IPS-20b (cell line): ENCODE measurements around the gene LINC00305.

Source experiments
- H3K27ac ChIP-seq: one replicate; pipeline ENCODE4 v1.5.1; 2013; ENCODE audit warnings: low read length
- H3K27me3 ChIP-seq: 2 replicates; pipeline ENCODE4 v1.6.1; 2013; ENCODE audit warnings: mild to moderate bottlenecking, low read length, inconsistent platforms; ENCODE audit not compliant: insufficient read depth
- H3K36me3 ChIP-seq: 2 replicates; pipeline ENCODE4 v1.6.1; 2013; ENCODE audit warnings: low read depth, mild to moderate bottlenecking, inconsistent platforms, low read length, moderate library complexity; ENCODE audit not compliant: insufficient read depth
- H3K4me1 ChIP-seq: 2 replicates; pipeline ENCODE4 v1.6.1; 2013; ENCODE audit warnings: mild to moderate bottlenecking, control low read depth, inconsistent platforms, low read length, moderate library complexity; ENCODE audit not compliant: insufficient read depth
- H3K4me3 ChIP-seq: 2 replicates; pipeline ENCODE4 v1.5.1; 2013; ENCODE audit warnings: mild to moderate bottlenecking, low read length, inconsistent platforms
- H3K9ac ChIP-seq: 2 replicates; pipeline ENCODE4 v1.6.1; 2013; ENCODE audit warnings: low read depth, mild to moderate bottlenecking, inconsistent platforms, low read length, moderate library complexity
- H3K9me3 ChIP-seq: 2 replicates; pipeline ENCODE4 v1.6.1; 2013; ENCODE audit warnings: mild to moderate bottlenecking, low read depth, low read length, inconsistent platforms; ENCODE audit not compliant: insufficient read depth

LINC00305 gene

DNA sequence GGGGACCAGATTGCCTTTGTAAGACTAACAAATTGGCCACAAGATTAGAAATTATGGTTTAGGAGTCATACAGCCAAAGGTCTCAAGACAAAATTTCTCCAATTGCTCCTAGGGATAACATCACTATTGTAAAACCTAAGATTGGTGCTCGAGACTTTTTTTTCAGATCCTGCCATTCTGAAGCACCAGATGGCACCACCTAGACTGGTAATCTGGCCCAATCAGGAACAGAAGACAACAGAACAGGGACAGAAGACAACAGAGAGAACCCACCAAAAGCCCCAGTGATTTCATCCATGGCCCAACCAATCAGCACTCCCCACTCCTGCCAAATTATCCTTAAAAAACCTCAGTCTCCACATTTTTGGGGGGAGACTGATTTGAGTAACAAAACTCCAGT, 66.8 kb downstream of the LINC00305 start:
- no peaks in the 10 kb centered on the region for H3K36me3 ChIP-seq
- H3K4me1 ChIP-seq = peaks cover 16% of the 10 kb centered on the region; the same call in 1 of the 2 replicates
- H3K4me3 ChIP-seq = no peak overlapping the region
- H3K27me3 ChIP-seq = no peaks in the 10 kb centered on the region
- H3K9ac ChIP-seq = no peak overlapping the region
- H3K9me3 ChIP-seq = no peaks in the 10 kb centered on the region
- H3K27ac ChIP-seq = no peak overlapping the region

- Histone ChIP-seq H3K36me3 (no peaks in the 10 kb centered on the region), H3K27me3 (no peaks in the 10 kb centered on the region), H3K27ac (no peak overlapping the region), H3K4me1 (no peaks in the 10 kb centered on the region), H3K9ac (no peak overlapping the region), H3K9me3 (no peaks in the 10 kb centered on the region), H3K4me3 (no peak overlapping the region)
Measured at GRCh38 chr18:64073971-64074370, 74.9 kb downstream of the LINC00305 start.

DNA sequence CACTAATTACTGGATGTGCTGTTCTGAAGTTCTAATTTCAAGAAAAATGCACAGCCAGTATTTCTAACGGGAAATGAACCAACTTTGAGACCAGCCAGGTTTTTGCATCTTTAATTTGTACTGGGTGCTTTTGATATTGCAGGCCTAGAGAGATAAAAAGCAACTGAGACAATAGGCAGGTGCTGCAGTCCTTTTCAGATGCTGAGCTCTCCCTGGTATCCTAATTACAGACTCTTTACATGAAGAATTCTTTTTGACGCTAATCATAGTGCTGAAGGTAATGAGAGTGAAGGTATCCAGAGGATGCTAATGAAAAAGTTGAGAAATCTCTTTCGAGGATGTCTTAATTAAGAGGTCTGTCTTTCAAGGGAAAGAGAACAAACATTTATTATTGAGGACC, 93.9 kb downstream of the LINC00305 start:
- Histone ChIP-seq H3K9me3 (no peaks in the 10 kb centered on the region), H3K27me3 (peaks cover 53% of the 10 kb centered on the region), H3K9ac (no peak overlapping the region), H3K4me1 (no peaks in the 10 kb centered on the region; the same call in 1 of the 2 replicates), H3K27ac (no peak overlapping the region), H3K4me3 (no peak overlapping the region), H3K36me3 (no peaks in the 10 kb centered on the region)

DNA sequence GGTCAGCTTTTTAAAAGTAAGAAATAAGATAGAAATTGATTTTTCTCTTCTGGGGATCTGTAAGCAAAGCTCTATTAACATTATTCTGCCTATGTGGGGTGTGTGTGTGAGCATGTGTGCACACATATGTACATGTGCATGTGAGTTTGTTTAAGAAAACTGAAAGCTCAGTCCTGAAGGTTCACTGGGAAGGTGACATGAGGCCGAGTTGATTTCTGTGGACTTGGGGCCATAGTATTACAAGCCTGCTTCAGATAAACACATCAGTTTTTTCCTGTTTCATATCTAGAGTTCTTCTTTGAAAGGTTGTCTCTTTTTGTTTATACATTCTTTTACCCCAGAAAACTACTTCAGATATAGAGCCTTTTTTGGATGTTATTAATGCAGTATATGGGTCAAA, 95.6 kb downstream of the LINC00305 start:
- Histone ChIP-seq H3K27me3 (peaks cover 53% of the 10 kb centered on the region), H3K36me3 (no peaks in the 10 kb centered on the region), H3K4me1 (no peaks in the 10 kb centered on the region; the same call in 1 of the 2 replicates), H3K9me3 (no peaks in the 10 kb centered on the region), H3K4me3 (no peak overlapping the region), H3K27ac (no peak overlapping the region), H3K9ac (no peak overlapping the region)

- no peak overlapping the region for H3K27ac ChIP-seq
- no peaks in the 10 kb centered on the region for H3K36me3 ChIP-seq
- no peak overlapping the region for H3K9ac ChIP-seq
- no peaks in the 10 kb centered on the region; the same call in 1 of the 2 replicates for H3K4me1 ChIP-seq
- no peaks in the 10 kb centered on the region for H3K9me3 ChIP-seq
- peaks cover 53% of the 10 kb centered on the region for H3K27me3 ChIP-seq
- no peak overlapping the region for H3K4me3 ChIP-seq
Measured at GRCh38 chr18:64052772-64053171, 96.1 kb downstream of the LINC00305 start.

GRCh38 chr18:64044616-64045015, 104.3 kb downstream of the LINC00305 start:
- no peaks in the 10 kb centered on the region for H3K36me3 ChIP-seq
- H3K27me3 ChIP-seq = no peaks in the 10 kb centered on the region
- no peaks in the 10 kb centered on the region for H3K4me1 ChIP-seq
- no peak overlapping the region for H3K27ac ChIP-seq
- H3K9me3 ChIP-seq = peaks cover 7% of the 10 kb centered on the region; the same call in 1 of the 2 replicates
- no peak overlapping the region for H3K4me3 ChIP-seq
- H3K9ac ChIP-seq = no peak overlapping the region

DNA sequence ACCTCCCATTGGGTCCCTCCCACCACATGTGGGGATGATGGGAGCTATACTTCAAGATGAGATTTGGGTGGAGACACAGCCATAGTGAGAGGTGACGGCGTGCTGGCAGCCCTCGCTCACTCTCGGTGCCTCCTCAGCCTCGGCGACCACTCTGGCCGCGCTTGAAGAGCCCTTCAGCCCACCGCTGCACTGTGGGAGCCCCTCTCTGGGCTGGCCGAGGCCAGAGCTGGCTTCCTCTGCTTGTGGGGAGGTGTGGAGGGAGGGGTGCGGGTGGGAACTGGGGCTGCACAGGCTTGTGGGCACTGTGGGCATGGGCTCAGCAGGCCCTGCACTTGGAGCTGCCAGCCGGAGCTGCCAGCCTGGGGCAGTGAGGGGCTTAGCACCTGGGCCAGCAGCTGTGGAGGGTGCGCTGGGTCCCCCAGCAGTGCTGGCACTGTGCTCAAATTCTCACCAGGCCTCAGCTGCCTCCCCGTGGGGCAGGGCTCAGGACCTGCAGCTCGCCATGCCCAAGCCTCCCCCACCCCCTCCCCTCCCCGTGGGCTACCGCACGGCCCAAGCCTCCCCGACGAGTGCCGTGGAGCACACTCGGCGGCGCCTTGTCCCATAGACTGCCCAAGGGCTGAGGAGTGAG, 106.0 kb downstream of the LINC00305 start:
- no peak overlapping the region for H3K27ac ChIP-seq
- no peak overlapping the region for H3K9ac ChIP-seq
- H3K4me1 ChIP-seq = no peaks in the 10 kb centered on the region
- no peak overlapping the region for H3K4me3 ChIP-seq
- H3K9me3 ChIP-seq = peaks cover 7% of the 10 kb centered on the region; the same call in 1 of the 2 replicates
- no peaks in the 10 kb centered on the region for H3K27me3 ChIP-seq
- H3K36me3 ChIP-seq = no peaks in the 10 kb centered on the region

- Histone ChIP-seq H3K4me1 (no peaks in the 10 kb centered on the region), H3K36me3 (no peaks in the 10 kb centered on the region), H3K9me3 (peaks cover 7% of the 10 kb centered on the region; the same call in 1 of the 2 replicates), H3K27me3 (no peaks in the 10 kb centered on the region), H3K4me3 (no peak overlapping the region), H3K27ac (no peak overlapping the region), H3K9ac (no peak overlapping the region)
Measured at GRCh38 chr18:64037812-64038414, 111.0 kb downstream of the LINC00305 start.

DNA sequence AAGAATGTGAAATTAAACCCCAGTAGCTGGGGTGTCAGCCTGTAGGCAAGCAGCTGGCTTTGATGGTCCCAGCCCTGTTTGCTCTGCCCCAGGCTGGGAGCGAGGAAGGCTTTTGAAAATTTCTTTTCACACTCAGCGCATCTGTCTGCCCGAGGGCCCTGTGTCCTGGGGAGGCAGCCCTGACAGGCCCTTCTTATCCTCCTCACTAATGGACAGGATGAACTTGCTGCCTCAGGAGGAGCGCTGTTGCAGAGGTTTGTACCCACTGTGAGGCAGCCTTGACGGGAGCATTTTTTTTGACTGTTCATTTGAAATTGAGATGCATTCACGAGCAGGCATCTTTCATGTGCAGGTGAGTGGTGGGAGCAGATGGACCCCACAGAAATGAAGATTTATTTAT, 116.6 kb downstream of the LINC00305 start:
- Histone ChIP-seq H3K4me1 (no peaks in the 10 kb centered on the region), H3K36me3 (no peaks in the 10 kb centered on the region), H3K4me3 (no peak overlapping the region), H3K9ac (no peak overlapping the region), H3K27ac (no peak overlapping the region), H3K27me3 (no peaks in the 10 kb centered on the region), H3K9me3 (no peaks in the 10 kb centered on the region)

- H3K36me3 ChIP-seq = no peaks in the 10 kb centered on the region
- H3K9ac ChIP-seq = no peak overlapping the region
- H3K4me1 ChIP-seq = no peaks in the 10 kb centered on the region
- no peak overlapping the region for H3K27ac ChIP-seq
- H3K4me3 ChIP-seq = no peak overlapping the region
- no peaks in the 10 kb centered on the region for H3K9me3 ChIP-seq
- no peaks in the 10 kb centered on the region for H3K27me3 ChIP-seq
Measured at GRCh38 chr18:64031411-64031810, 117.5 kb downstream of the LINC00305 start.
